GM12873 (cell line): ENCODE data around the gene CLRN1.

Source experiments
- CTCF ChIP-seq: IDR thresholded peaks from 2 replicates; pipeline ENCODE4 v1.5.1; 2012; ENCODE audit warnings: low read depth, mild to moderate bottlenecking, moderate library complexity, low read length, control low read depth; ENCODE audit not compliant: insufficient read depth; ENCODE audit errors: missing control alignments

CLRN1 gene

GRCh38 chr3:150972366-150973071 lies at the start of gene CLRN1:
Gene CLRN1, minus strand, starts transcription at chr3:150972727. Its CDS starts 19 bp downstream, at chr3:150972708.
- TF ChIP-seq CTCF, result no peak

- TF ChIP-seq CTCF, result no peak
Measured at GRCh38 chr3:151016478-151016795, 43.9 kb upstream of the CLRN1 start.

GRCh38 chr3:151015767-151016477 lies 43.4 kb upstream of the CLRN1 start:
- TF ChIP-seq CTCF, result no peak

GRCh38 chr3:151015181-151015580 lies 42.7 kb upstream of the CLRN1 start:
- no peak for TF ChIP-seq CTCF

GRCh38 chr3:151014501-151015018 lies 42.0 kb upstream of the CLRN1 start:
- TF ChIP-seq CTCF, result no peak

GRCh38 chr3:151012753-151013152 lies 40.2 kb upstream of the CLRN1 start:
- no peak for TF ChIP-seq CTCF

GRCh38 chr3:151011427-151011826 lies 38.9 kb upstream of the CLRN1 start:
- TF ChIP-seq CTCF, result no peak
